Lower leg skin (tissue), 3 donors: ENCODE measurements around the gene SP3.

Experiments used
- POLR2A ChIP-seq, 2 donors: fragments of 450-650 bp; IDR thresholded peaks; one replicate each; pipeline ENCODE4 v1.6.1; 2016 to 2017; ENCODE audit warnings: antibody characterized with exemption in 2 of 2, mild to moderate bottlenecking in 1 of 2, moderate library complexity in 1 of 2
- TF ChIP-seq, protein P1 (sequence below), 3 donors: fragments of 450-650 bp; IDR thresholded peaks; one replicate each; pipeline ENCODE4 v1.5.1; 2016; ENCODE audit warnings: antibody characterized with exemption in 3 of 3, mild to moderate bottlenecking in 3 of 3, moderate library complexity in 2 of 3

DNA sequence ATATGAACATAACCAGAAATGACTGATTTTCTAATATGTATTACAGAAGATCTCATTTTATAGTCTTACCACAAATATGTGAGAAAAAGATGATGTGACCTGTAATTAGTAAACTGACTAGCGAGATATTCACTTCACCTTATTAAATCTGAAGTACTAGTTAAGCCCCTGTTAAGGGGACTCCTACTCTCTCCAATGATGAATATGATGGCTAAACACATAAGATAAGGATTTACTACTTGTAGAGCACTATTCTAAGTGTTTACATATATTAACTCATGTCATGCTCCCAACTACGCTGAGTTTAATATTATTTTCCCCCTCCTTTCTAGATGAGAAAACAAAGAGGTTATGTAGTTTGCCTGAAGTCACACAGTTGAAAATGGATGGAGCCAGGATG, 40.9 kb downstream of the SP3 start:
- TF ChIP-seq, protein P1, sequence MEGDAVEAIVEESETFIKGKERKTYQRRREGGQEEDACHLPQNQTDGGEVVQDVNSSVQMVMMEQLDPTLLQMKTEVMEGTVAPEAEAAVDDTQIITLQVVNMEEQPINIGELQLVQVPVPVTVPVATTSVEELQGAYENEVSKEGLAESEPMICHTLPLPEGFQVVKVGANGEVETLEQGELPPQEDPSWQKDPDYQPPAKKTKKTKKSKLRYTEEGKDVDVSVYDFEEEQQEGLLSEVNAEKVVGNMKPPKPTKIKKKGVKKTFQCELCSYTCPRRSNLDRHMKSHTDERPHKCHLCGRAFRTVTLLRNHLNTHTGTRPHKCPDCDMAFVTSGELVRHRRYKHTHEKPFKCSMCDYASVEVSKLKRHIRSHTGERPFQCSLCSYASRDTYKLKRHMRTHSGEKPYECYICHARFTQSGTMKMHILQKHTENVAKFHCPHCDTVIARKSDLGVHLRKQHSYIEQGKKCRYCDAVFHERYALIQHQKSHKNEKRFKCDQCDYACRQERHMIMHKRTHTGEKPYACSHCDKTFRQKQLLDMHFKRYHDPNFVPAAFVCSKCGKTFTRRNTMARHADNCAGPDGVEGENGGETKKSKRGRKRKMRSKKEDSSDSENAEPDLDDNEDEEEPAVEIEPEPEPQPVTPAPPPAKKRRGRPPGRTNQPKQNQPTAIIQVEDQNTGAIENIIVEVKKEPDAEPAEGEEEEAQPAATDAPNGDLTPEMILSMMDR (IDR thresholded peaks at IDR 0.05) = no peak
- TF ChIP-seq POLR2A (IDR thresholded peaks at IDR 0.05) = no peak
